NOMO-1 treated with DMSO at 0.1 percent for 48 hours (cell line): ENCODE data around the gene KCNQ1.
A peak's percentile ranks its signal among the peaks of the same experiment; 100 is the strongest.

Experiments
- DNase-seq: peaks from one replicate; lab custom pipeline; 2025; ENCODE audit not compliant: unreplicated experiment; lab: John Stamatoyannopoulos, UW

Gene KCNQ1

DNA sequence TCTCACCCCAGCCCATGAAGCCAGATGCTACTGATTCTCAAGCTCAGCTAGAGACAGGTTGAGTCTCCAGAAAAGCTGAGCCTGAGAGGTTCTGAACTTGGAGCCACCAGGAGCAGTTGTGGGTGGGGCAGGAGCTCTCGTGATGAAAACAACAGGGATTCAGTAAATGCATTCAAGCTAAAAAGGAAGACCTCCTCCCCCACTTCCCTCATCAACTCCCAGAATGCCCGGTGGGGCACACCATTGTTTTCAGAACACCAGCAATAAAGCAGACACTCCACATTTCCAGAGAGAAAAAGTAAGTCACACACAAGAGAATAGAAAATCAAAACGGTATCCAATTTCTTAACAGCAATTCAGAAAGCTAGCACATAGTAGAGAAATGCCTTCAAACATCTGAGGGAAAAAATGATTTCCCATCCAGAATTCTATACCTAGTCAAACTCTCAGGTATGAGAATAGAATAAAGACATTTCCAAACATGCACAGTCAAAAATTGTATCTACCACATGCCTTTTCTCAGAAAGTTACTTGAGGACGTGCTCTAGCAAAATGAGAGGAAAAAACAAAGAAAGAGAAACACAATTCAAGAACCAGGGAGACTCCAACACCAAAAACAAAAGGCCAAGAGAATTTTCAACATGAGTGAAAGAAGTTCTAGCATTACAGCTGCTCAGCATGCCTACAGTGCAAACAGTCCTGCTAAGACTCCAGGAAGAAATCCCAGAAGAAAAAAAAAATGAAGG lies 383.9 kb downstream of the KCNQ1 start:
- DNase-seq, result no peak

DNA sequence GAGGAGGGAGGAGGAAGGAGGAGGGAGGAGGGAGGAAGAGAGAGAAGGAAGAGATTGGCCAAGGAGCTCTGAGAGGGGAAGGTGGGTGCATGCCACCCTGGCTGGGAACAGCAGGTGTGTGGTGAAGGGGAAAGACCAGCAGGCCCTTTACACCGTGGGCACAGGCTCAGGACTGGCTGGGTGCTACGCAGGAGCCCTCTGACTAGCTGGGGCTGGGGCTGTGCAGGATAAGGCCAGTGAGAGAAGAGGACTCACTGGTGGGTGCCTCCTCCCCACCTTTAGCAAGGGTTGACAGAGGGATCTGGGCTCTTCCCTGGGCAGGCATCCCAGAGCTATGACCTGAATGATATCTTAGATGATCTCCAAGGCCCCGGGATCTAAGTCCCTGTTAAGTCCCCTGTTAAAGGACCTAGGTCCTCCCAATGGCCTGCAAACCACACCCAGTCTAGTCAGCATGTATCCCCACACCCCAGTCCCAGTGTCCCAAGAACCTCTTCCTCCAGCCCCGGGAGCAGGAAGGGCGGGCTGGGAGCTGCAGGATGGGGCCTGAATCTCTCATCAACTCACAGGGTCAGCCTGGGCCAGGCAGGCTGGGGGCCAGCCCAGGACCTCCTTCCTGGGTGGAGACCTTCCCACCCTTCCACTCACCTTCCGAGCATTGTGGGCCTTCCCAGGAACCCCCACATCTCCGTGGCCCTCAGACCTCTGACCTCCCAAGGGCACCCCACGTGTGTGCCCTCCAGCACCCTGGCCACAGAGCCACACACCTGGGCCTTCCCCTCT lies 385.4 kb downstream of the KCNQ1 start:
- no peak for DNase-seq

DNA sequence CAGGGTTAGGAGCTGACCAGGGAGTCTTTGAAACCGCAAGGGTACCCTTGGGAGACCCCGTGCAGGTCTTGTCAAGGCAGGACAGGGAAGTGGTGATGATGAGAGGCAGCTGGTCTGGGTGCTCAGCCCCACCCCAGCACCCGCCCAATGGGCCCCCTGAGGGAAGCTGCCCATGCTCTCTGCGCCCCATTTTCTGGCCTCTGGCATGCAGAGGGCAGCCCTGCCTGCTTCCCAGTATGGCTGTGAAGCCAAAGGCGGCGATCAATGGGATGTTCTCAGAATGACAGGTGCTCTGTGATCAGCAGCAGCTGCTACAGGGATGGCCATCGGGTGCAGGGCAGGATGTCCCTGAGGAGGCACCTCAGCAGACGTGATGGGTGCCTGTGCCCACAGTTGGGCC lies 386.1 kb downstream of the KCNQ1 start:
- DNase-seq, result no peak

DNA sequence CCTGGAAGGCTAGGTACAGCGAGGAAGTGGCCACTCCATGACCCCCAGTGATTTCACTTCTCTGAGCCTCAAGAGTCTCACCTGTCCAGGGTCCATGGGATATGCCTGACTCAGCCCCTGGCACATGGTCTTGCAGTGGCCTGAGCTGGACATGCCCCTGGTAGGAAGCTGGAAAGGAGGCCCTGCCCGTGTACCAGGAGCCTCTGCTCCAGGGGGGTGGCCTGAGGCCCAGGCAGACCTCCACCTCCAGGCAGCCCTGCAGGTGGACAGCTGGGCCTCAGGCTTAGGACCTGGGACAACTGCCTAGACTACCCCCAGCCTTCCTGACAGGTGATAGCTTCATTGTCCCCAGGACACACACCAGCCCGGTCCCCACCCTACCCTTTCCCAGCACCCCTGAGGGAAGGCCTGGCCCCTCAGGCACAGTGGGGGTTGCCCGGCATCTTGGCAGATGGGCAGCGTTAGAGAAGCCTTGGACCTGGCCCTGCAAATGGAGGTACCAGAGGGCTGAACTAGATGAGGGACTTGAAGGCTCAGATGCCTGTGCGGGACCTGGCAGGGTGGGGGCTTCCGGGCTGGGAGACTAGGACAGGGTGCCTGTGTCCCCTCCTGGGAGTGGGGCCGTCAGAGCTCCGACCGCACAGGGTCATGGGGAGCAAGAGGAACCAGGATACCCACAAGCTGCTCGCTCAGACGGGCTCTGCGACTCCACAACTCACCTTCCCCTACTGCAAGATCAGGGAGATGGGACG lies 387.1 kb downstream of the KCNQ1 start:
- no peak for DNase-seq

DNA sequence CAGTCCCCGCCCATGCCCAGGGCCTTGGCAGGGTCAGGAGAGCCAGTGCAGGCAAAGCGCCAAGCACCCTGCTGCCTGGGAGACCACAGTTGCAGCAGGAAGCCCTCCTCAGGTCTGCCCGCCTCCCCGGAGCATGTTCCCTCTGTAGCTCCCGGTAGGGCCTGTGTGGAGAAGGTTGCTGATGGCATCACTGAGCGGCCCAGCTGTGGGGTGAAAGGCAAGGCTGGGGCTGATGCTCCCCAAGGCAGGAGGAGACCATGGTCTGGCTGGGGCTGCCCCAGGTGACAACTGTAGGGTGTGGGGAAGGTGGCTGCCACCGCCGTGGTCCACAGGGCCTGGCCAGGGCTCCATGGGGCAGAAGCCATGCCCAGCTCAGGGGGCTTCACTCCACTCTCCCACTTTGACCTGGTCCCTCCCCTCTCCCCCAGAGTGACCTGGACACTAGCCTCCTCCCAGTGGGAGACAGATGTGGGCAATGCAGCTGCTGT lies 387.8 kb downstream of the KCNQ1 start:
- DNase-seq, result no peak

DNA sequence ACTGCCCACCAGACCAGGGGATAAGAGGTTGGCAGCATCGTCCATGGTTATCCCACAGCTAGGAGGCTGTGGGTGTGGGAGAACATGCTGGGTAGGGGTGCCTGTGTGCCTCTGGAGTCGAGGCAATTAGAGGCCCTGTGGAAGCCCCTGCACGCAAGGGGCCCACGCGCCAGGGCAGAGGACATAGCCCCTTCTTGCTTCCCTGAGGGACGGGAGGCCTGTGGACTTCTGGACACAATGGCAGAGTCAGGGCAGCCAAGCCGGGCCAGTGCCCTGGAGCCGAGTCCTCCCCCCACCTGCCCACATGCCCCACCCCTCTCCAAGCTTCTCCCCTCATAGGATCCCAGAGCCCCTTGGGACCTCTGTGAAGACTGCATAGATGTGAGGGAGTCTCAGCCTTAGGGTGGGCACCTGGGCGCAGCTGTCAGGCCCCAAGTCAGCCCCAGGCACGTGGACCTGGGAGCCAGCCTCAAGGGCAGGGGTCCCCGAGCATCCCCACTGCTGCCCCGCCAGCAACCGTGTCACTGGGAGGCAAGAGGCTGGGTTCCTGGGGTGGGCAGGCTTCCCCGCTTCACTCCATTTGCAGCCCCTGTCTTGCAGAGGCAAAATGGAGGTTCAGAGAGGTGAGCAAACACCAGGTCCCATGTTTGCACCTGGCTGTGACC lies 388.4 kb downstream of the KCNQ1 start:
- no peak for DNase-seq

DNA sequence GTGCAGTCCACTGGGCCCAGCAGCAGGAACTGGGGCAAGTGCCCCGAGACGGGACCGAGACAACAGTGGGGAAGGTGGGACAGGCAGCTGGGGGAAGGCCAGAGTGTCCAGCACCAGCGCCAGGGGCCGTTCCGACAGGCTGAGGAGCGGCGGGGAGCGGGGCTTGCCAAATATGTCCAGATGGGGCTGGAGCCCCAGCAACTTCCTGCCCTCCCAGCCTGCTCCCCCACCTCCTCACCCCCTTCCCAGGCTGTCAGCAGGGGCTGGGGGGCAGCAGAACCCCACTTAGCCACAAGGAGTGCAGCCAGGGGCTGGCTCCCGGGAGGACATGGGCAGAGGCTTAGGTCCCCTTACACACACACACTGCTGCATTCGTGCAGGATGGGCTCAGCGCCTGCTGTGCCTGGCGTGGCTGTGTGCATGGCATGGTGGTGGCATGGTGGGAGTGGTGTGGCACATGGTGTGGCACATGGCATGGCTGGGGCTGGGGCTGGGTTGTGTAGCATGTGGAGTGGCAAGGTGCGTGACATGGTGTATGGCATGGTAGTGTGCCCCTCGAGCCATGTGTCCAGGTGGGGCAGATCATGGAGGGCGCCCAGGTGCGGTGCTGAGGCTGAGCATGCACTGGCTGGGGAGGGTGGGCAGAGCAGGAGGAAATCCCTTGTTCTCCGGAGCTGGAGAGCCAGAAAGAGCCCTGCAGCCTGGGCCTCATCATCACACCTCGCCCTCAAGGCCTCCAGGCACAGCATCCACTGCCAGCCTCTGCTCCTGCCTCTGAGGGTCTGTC lies 389.1 kb downstream of the KCNQ1 start:
- DNase-seq, result no peak

DNA sequence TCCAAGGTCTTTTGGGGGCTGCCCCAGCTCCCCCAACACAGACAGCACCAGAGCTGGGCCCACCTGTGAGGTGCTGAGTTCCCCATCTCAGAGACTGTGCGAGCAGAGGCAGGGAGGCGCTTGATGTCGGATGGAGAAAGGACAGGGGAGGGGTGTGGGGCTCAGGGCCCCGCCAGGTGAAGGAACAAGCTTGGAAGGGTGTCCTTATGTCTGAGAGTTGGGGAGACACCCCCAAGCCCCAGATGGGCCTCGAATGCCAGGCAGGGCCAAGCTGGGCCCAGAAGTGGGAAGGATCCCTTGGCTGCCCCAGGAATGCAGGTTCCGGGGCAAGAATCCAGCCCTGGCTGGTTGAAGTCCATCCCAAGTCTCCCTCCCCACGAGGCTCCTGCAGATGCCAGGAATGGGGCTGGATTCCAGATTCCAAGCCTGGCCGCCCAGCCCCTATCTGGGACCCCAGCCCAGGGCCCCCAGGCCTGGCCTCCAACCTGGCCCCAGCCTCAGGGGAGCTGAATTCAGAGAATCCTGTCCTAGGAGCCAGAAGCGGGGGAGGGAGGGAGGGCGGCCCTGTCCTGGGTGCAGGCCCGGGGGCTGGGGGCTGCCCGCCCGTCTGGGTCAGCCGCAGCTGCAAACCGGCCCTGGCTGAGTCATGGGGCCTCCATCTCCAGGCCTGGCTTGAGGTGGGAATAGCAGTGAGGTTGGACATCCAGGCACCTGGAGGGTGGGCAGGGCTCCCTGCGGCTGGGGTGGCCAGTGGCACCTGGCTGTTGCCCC lies 389.9 kb downstream of the KCNQ1 start:
- DNase-seq, result no peak

DNA sequence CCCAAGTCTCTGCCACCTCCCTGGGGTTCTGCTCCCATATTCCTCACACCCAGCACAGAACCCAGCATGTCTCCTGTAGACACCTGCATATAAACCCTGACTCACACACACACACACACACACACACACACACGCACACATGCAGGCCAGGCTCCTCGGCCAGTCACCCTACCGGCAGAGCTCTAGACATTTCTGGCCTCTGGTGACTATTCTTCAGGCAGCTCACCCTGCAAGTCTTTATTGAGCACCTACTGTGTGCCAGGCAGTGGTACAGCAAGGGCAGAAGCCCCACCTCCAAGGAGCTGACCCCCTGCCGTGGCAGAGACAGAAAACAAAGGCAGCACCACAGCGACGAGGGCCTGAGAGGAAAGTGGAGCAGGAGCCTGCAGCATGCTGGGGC lies 390.5 kb downstream of the KCNQ1 start:
- DNase-seq, result no peak

DNA sequence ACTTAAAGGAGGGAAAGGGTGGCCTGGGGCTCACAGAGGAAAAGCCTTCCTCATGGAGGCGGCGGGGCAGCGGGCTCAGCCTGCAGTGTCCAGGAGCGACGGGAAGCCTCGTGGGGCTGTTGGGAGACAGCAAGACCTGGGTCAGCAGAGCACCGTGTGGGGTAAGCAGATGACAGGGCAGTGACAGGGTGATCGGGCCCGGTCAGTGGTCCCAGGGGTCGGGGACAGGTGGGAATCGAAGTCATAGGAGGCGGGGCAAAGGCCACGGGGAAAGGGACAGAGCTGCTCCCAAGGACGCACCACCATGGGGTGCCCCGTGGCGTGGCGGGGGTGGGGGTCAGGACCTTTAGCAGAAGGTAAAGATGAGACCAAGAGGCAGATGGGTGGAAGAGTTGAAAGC lies 390.9 kb downstream of the KCNQ1 start:
- DNase-seq, result no peak

DNA sequence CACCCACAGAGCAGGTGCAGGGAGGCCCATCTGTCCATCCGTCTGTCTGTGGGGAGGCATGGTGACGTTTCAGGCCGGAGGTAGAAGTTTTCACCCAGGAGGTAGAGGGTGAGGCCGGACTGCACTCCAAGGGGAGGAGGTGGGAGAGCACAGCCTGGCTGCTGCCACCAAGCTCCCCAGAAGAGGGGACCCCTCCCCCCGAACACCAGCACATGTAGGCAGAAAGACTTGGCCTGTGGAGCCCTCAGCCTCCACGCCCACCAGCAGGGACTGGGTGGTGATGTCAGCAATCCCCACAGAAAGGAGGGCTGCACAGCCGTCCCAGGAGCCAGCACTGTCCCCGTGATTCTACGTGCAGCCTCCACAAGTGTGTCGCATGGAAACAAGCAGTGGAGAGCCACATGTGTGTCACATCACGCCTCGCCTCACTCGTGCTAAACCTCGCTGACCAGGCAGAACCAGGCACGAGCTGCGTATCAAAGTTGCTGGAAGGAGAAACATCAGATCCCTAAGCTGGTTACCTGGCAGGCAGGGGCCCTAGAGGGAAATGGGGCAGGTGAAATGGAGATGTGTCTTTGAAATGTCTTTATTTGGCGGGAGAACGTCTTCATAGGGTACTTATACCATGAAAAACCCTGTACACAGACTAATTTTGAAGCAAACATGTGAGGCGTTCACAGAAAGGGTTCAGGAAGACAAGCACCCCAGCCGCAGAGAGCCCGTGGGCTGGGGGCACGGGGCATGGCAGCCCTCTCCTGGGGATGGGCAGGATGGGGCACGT lies 391.7 kb downstream of the KCNQ1 start:
- DNase-seq, result no peak

DNA sequence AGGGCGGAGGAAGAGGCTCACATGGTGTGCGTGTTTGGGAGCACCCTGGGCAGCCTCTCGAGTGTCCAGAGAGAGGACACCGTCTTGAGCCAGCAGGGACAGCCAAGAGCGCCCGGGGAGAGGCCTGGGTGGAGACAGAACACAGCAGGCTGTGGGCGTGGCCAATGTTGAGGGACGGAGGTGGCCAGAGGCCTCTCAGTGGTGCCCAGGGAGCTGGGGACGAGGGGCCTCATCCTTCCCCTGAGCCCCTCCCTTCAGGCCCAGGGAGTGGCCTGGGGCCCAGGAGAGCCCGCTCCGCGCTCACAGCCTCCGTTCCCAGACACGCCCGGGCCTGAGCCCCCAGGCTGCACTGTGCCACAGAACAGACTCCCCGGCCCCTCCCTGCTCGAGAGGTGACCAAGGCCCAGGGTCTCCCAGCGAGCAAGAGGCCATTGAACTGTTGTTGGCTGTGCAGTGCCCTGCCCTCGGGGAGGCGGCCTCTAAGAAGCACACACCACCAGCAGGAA lies 392.3 kb downstream of the KCNQ1 start:
- peak; percentile 7 for DNase-seq

DNA sequence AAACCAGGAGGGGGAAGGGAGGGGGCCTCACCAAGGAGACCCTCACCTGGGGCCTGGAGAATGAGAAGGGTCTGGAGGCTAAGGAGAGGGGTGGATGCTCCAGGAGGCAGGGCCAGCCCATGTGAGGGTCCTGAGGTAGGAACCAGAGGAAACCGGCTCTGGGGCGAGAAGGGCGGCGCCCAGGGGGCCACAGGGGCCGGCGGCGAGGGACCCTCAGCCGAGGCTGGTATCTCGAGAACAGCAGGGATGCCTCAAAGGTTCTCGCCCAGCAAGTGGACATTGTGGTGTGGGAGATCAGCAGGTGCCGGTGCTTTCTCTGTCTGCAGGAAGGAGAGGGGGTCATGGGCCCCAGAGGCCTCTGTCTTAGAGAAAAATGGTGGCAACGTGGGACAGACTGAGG lies 392.8 kb downstream of the KCNQ1 start:
- DNase-seq, result no peak

DNA sequence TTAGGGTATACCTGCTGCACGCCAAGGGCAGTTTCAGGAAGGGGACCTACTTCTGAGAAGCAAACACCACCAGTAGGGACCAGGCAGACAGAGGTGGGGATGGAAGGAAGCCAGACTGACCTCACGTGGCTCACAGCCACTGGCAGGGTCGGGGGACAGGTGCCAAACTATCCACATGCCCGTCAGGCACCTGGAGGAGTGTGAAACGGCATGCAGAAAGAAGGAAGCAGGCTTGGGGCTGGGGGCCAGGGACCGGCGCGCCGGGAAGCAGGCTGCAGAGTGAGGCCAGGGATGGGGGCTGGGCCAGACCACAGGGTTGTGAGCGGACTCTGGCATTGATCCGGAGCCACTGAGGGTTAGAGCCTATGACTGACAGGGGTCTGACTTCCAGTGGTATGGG lies 393.3 kb downstream of the KCNQ1 start:
- no peak for DNase-seq

DNA sequence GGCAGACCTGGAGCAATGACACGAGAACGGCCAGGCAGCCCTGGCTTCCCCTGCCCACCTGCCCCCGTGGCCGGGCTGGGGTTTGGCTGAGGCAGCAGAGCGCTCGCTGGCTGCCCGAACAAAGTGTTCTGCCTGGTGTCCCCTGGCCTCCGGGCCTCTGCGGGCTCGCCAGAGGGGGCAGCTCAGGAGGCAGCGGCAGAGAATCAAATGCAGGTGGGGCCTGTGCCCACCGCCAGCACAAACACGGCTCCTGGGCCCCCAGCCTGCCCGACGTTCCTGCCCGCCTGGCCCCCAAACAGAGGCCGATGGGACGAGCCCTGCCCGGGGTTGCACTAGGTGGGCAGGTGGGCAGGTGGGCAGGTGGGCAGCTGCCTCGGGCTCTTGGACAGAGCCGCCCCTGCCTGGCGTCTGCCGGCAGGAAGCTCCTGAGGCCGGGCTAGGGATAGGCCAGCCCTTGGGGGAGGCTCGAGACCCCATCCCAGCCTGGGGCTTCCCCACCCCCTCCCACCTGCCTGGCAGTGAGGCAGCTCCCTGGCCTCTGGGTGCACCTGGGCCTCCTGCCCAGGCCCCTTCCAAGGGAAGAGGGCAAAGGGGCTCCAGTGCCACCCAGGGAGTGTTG lies 394.0 kb downstream of the KCNQ1 start:
- DNase-seq, result no peak

DNA sequence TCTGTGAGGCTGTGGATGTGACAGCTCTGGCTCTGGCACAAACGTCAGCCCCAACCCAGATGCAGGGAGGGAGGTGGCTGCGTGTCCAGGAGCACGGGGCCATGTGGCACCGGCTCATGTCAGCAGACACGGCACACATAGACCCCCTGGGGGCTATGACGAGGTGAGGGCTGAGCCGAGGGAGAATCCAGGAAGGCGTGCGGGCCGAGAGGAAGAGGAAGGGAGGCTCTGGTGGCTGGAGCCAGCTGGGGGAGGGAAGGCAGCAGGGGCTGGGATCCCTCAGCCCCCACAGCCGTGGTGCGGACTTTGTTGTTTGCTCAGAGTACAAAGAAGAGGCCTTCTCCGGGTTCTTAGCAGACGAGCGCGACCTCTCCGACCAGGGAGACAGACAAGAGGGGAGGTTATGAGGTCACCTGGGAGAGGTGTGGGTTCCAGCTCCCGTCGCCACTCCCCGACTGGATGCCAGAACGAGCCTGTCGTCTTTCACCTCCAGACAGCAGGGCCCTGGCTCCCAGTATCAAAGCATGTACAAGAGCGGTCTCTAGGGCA lies 394.7 kb downstream of the KCNQ1 start:
- no peak for DNase-seq

DNA sequence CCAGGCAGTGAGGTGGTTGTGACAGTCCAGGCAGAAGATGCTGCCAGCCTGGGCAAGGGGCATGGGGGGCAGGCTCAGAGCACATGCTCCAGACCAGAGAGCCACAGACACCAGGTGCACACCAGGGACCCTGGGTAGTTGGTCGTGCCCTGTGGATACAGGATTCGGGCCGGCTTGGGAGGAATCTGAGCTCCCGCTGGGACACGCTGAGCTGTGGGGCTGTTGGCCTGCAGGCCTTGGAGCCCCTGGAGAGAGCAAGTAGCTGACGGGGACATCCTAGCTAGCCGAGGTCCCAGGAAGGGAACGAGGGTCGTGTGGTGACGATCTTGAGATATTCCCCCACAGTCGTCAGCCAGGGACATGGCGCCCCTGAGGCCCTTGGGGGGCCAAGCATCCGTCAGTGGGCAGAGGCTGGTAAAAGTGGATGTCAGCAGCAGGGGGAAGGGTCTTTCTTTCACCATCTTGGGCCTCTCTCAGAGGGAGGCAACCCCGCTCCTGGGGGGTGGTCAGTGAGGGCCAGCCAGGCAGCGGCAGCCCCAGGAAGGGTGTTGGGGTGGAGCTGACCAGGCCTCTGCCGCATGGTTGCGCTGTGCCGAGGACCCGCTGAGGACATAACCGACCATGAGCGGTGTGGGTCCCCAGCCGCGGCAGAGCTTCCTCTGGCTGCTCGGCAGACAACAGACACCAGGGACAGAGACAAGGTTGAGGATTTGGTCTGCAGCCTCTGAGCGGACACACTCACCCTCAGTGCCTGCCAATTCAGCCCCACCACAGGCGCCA lies 396.8 kb downstream of the KCNQ1 start:
- no peak for DNase-seq
